GM23338 (cell line): ENCODE measurements around the gene C11orf71. TPM values are rescaled to one million over a fixed set of nuclear protein-coding genes. Genes with fewer than 3 reads are reported as not detected.

Source experiments
- ATAC-seq: fragments of 200-7000 bp; cut with Tn5 transposase; 3 replicates; pipeline ENCODE4 v1.9.1; 2020
- DNase-seq: peaks from one replicate; pipeline ENCODE4 v3.0.0-alpha.2; 2015; ENCODE audit warnings: low spot score
- H2AFZ ChIP-seq: fragments of 200-600 bp; sonication (generic); 2 replicates; pipeline ENCODE4 v1.8.0; 2016; ENCODE audit warnings: antibody characterized with exemption, mild to moderate bottlenecking, moderate library complexity
- H3F3A ChIP-seq: fragments of 200-600 bp; sonication (generic); replicated peaks from 2 replicates; pipeline ENCODE4 v1.8.0; 2017; ENCODE audit warnings: antibody characterized with exemption, mixed run types, low read depth
- H3K27ac ChIP-seq: fragments of 200-600 bp; sonication (generic); 2 replicates; pipeline ENCODE4 v1.6.1; 2016; ENCODE audit warnings: low read depth
- H3K27me3 ChIP-seq: fragments of 200-600 bp; sonication (generic); 2 replicates; pipeline ENCODE4 v1.8.0; 2016; ENCODE audit warnings: mild to moderate bottlenecking, mixed run types, moderate library complexity; ENCODE audit not compliant: insufficient read depth
- H3K36me3 ChIP-seq: fragments of 200-600 bp; sonication (generic); 2 replicates; pipeline ENCODE4 v1.8.0; 2016; ENCODE audit warnings: mild to moderate bottlenecking; ENCODE audit not compliant: insufficient read depth
- H3K4me1 ChIP-seq: fragments of 200-600 bp; sonication (generic); 2 replicates; pipeline ENCODE4 v1.8.0; 2016; ENCODE audit warnings: mild to moderate bottlenecking, moderate library complexity; ENCODE audit not compliant: insufficient read depth
- H3K4me2 ChIP-seq: fragments of 200-600 bp; sonication (generic); 2 replicates; pipeline ENCODE4 v1.7.1; 2017; ENCODE audit warnings: mixed run types
- H3K4me3 ChIP-seq: fragments of 200-600 bp; sonication (generic); 2 replicates; pipeline ENCODE4 v1.6.1; 2016; ENCODE audit warnings: mixed run types
- H3K79me2 ChIP-seq: fragments of 200-600 bp; sonication (generic); replicated peaks from 2 replicates; pipeline ENCODE4 v1.8.0; 2017; ENCODE audit warnings: mild to moderate bottlenecking; ENCODE audit not compliant: insufficient read depth
- H3K9me2 ChIP-seq: fragments of 200-600 bp; sonication (generic); 2 replicates; pipeline ENCODE4 v1.8.0; 2017; ENCODE audit not compliant: insufficient read depth
- H4K20me1 ChIP-seq: fragments of 200-600 bp; sonication (generic); replicated peaks from 2 replicates; pipeline ENCODE4 v1.8.0; 2017; ENCODE audit warnings: mild to moderate bottlenecking; ENCODE audit not compliant: insufficient read depth
- H3K27ac Mint-ChIP-seq: 2 replicates; pipeline ENCODE4 v1.8.0; 2020; ENCODE audit warnings: inconsistent platforms, mild to moderate bottlenecking, moderate library complexity, mixed read lengths
- H3K27me3 Mint-ChIP-seq: 3 replicates; pipeline ENCODE4 v1.8.0; 2022; ENCODE audit warnings: low read depth, mild to moderate bottlenecking, moderate library complexity, mixed read lengths, inconsistent platforms; ENCODE audit not compliant: insufficient read depth, poor library complexity
- H3K36me3 Mint-ChIP-seq: 3 replicates; pipeline ENCODE4 v1.8.0; 2021; ENCODE audit warnings: low read depth, mild to moderate bottlenecking, inconsistent platforms, moderate library complexity, mixed read lengths
- H3K4me1 Mint-ChIP-seq: 3 replicates; pipeline ENCODE4 v1.8.0; 2020; ENCODE audit warnings: mild to moderate bottlenecking, inconsistent platforms, mixed read lengths
- H3K4me3 Mint-ChIP-seq: 3 replicates; pipeline ENCODE4 v1.8.0; 2021; ENCODE audit warnings: moderate library complexity, mild to moderate bottlenecking, inconsistent platforms, mixed read lengths
- H3K9me3 Mint-ChIP-seq: 3 replicates; pipeline ENCODE4 v1.8.0; 2020; ENCODE audit warnings: moderate library complexity, mild to moderate bottlenecking, inconsistent platforms, mixed read lengths
- CREB1 ChIP-seq: fragments of 250-450 bp; sonication (Bioruptor Pico); IDR thresholded peaks from 2 replicates; pipeline ENCODE4 v1.5.0; 2020; ENCODE audit warnings: low read depth, mild to moderate bottlenecking, moderate library complexity
- EZH2phosphoT487 ChIP-seq: fragments of 200-600 bp; sonication (generic); IDR thresholded peaks from one replicate; pipeline ENCODE4 v1.8.1; 2018; ENCODE audit warnings: antibody characterized with exemption; ENCODE audit not compliant: unreplicated experiment
- JUNB ChIP-seq: IDR thresholded peaks from one replicate; pipeline ENCODE4 v1.6.1; 2016; ENCODE audit warnings: antibody characterized with exemption; ENCODE audit not compliant: unreplicated experiment
- NANOG ChIP-seq: IDR thresholded peaks from 2 replicates; pipeline ENCODE4 v1.6.1; 2016; ENCODE audit warnings: antibody characterized with exemption, borderline replicate concordance
- POLR2AphosphoS5 ChIP-seq: IDR thresholded peaks from 2 replicates; pipeline ENCODE4 v1.6.1; 2016; ENCODE audit warnings: antibody characterized with exemption, low read depth
- STAT1 ChIP-seq: IDR thresholded peaks from one replicate; pipeline ENCODE4 v1.6.1; 2016; ENCODE audit warnings: antibody characterized with exemption; ENCODE audit not compliant: unreplicated experiment
- ZNF114 ChIP-seq: fragments of 250-450 bp; sonication (Bioruptor Pico); IDR thresholded peaks from 2 replicates; pipeline ENCODE4 v1.5.0; 2020; ENCODE audit warnings: mild to moderate bottlenecking, moderate library complexity
- ZNF331 ChIP-seq: fragments of 250-450 bp; sonication (Bioruptor Pico); IDR thresholded peaks from 2 replicates; pipeline ENCODE4 v1.5.0; 2020; ENCODE audit warnings: low read depth, mild to moderate bottlenecking, moderate library complexity
- polyA plus RNA-seq: library from polyadenylated mRNA; unstranded; fragments of >200 nt; fragmentation: Nextera tagmentation; extraction: Ambion mirVana; gene quantifications from 2 replicates; pipeline ENCODE4 v1.2.1, GENCODE V29; 2016
- total RNA-seq: library from RNA; depleted of rRNA; stranded (reverse); fragments of >200 nt; shearing (Covaris generic); gene quantifications from 2 replicates; pipeline ENCODE4 v1.2.3, GENCODE V29; 2014
- TF ChIP-seq, protein P1 (sequence below): IDR thresholded peaks from one replicate; pipeline ENCODE4 v1.6.1; 2018; ENCODE audit warnings: antibody characterized with exemption; ENCODE audit not compliant: unreplicated experiment
- TF ChIP-seq, protein P2 (sequence below), 2 experiments: fragments of 200-600 bp in 1 of 2; sonication (generic) in 1 of 2; conservative IDR thresholded peaks; 2 replicates each; pipeline versions ENCODE4 v1.5.1 to v1.6.1; 2016 to 2017; ENCODE audit warnings: antibody characterized with exemption in 2 of 2, low read depth in 2 of 2, mild to moderate bottlenecking in 2 of 2, moderate library complexity in 1 of 2

The C11orf71 gene
- total and polyA plus RNA-seq, 2 experiments from 2014 or later: 5.8 to 8.7 TPM

DNA sequence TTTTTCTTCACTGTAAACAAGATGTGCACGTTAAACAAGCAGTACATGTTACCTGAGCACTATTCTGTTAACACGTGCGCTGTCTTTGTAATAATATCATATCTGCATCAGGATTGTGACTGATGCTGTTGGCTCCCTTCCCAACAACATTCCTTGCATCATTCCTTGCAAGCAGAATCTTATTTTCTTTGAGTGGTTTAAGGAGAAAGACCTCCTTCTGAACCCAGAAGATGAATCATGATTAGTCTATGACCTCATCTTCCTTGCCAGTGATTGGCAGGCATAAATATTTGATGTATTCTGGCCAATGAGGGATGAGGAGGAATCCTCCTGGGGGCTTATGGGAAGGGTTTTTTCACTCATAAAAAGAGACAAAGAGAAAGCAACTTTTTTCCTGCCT is 46.2 kb downstream of the C11orf71 start (continued):
- TF ChIP-seq, protein P1, sequence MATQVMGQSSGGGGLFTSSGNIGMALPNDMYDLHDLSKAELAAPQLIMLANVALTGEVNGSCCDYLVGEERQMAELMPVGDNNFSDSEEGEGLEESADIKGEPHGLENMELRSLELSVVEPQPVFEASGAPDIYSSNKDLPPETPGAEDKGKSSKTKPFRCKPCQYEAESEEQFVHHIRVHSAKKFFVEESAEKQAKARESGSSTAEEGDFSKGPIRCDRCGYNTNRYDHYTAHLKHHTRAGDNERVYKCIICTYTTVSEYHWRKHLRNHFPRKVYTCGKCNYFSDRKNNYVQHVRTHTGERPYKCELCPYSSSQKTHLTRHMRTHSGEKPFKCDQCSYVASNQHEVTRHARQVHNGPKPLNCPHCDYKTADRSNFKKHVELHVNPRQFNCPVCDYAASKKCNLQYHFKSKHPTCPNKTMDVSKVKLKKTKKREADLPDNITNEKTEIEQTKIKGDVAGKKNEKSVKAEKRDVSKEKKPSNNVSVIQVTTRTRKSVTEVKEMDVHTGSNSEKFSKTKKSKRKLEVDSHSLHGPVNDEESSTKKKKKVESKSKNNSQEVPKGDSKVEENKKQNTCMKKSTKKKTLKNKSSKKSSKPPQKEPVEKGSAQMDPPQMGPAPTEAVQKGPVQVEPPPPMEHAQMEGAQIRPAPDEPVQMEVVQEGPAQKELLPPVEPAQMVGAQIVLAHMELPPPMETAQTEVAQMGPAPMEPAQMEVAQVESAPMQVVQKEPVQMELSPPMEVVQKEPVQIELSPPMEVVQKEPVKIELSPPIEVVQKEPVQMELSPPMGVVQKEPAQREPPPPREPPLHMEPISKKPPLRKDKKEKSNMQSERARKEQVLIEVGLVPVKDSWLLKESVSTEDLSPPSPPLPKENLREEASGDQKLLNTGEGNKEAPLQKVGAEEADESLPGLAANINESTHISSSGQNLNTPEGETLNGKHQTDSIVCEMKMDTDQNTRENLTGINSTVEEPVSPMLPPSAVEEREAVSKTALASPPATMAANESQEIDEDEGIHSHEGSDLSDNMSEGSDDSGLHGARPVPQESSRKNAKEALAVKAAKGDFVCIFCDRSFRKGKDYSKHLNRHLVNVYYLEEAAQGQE: no peak
- TF ChIP-seq POLR2AphosphoS5 (no peak), STAT1 (no peak), CREB1 (CRISPR knock-in tag) (no peak), ZNF114 (CRISPR knock-in tag) (no peak), ZNF331 (no peak)
- TF ChIP-seq, protein P2, sequence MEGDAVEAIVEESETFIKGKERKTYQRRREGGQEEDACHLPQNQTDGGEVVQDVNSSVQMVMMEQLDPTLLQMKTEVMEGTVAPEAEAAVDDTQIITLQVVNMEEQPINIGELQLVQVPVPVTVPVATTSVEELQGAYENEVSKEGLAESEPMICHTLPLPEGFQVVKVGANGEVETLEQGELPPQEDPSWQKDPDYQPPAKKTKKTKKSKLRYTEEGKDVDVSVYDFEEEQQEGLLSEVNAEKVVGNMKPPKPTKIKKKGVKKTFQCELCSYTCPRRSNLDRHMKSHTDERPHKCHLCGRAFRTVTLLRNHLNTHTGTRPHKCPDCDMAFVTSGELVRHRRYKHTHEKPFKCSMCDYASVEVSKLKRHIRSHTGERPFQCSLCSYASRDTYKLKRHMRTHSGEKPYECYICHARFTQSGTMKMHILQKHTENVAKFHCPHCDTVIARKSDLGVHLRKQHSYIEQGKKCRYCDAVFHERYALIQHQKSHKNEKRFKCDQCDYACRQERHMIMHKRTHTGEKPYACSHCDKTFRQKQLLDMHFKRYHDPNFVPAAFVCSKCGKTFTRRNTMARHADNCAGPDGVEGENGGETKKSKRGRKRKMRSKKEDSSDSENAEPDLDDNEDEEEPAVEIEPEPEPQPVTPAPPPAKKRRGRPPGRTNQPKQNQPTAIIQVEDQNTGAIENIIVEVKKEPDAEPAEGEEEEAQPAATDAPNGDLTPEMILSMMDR (conservative IDR thresholded peaks at IDR 0.05; ENCODE audit: low read depth in 2 of 2): no peak

DNA sequence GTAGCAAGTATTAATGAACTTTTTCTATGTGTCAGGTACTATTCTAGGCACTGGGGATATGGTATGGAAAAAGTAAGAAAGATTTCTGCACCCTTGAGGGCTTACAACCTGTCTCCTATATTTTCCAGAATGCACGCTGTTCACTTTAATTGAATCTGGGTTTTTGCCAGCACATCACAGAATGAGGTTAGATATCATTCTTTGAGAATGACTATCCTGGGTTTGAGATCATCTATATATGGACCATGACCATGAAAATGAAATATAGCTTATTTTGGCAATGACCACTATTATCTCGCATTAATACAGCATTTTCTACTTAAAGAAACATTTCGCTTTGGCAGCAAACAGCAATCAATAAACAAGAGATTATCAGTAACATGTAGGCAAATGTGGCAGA is 46.9 kb downstream of the C11orf71 start:
- no peak overlapping the region for H3K27ac ChIP-seq
- Mint-ChIP-seq H3K4me3 (no peak overlapping the region), H3K4me1 (no peaks in the 10 kb centered on the region), H3K27me3 (peaks cover 2% of the 10 kb centered on the region), H3K36me3 (no peaks in the 10 kb centered on the region; the same call in 2 of the 3 replicates), H3K9me3 (no peaks in the 10 kb centered on the region), H3K27ac (no peak overlapping the region)
- ATAC-seq (no peak), DNase-seq (no peak)
- TF ChIP-seq CREB1 (CRISPR knock-in tag): no peak
- TF ChIP-seq EZH2phosphoT487: no peak
- TF ChIP-seq POLR2AphosphoS5: no peak
- TF ChIP-seq NANOG: no peak
- TF ChIP-seq ZNF331: no peak
- no peak for TF ChIP-seq ZNF114 (CRISPR knock-in tag)
- TF ChIP-seq, protein P1: no peak
- TF ChIP-seq JUNB: no peak
- TF ChIP-seq, protein P2 (conservative IDR thresholded peaks at IDR 0.05; ENCODE audit: low read depth in 2 of 2): no peak
- H3K9me2 ChIP-seq: peaks cover 3% of the 10 kb centered on the region; the same call in 1 of the 2 replicates
- H3F3A ChIP-seq: no peaks in the 10 kb centered on the region
- H3K4me3 ChIP-seq: no peak overlapping the region
- H3K4me2 ChIP-seq: no peak overlapping the region
- H2AFZ ChIP-seq: no peak overlapping the region
- no peaks in the 10 kb centered on the region for H4K20me1 ChIP-seq
- no peaks in the 10 kb centered on the region for H3K36me3 ChIP-seq
- H3K27me3 ChIP-seq: no peaks in the 10 kb centered on the region
- no peaks in the 10 kb centered on the region for H3K79me2 ChIP-seq
- no peaks in the 10 kb centered on the region for H3K4me1 ChIP-seq
